GM21737 (cell line): ENCODE data around the gene MDM1.
A peak's percentile ranks its signal among the peaks of the same experiment; 100 is the strongest.

ENCODE experiments used
- ATAC-seq: cut with Tn5 transposase; IDR thresholded peaks from one replicate; pipeline ENCODE4 v1.9.1; 2021; ENCODE audit warnings: mild to moderate bottlenecking, moderate library complexity; ENCODE audit not compliant: unreplicated experiment

MDM1 gene

GRCh38 chr12:68331869-68332727 lies at the start of gene MDM1:
Gene MDM1, minus strand, starts transcription at chr12:68332362. Its CDS starts 117 bp downstream, at chr12:68332245.
- peak; percentile 95 for ATAC-seq

DNA sequence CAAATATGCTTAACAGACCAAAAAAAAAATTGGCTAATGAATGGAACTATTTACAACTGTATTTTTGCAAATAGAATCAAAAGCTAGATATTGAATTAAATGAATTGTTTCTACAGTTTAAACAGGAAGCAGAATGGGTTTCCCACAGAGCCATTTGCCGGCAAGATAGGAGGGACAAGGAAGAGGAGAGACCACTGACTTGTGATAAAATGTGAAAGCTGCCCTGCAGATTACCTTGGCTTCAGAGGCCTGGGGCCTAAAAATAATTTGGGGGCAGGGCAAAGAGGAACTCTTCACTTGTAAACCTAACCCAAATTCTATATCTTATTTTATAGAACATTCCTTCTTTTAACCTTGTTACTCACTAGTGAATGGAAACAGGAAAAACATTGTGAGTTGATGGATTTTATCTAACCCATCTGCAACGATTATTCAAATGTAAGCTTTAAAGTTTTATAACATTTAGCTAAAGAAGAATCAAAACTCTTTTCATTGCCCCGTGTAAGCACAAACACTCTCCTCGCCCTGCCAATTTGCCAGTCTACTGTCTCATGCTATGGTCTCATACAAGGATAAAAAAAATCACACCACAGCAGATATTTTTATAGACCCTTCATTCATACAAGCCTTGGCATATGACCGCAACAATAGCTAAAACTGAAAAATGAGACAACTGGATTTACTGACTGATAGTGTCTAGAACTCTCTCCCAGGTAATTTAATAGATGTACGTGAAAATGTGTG lies 49.5 kb upstream of the MDM1 start:
- no peak for ATAC-seq

GRCh38 chr12:68378872-68379606 lies 46.9 kb upstream of the MDM1 start:
- no peak for ATAC-seq

- no peak for ATAC-seq
Observed at GRCh38 chr12:68377881-68378280, 45.7 kb upstream of the MDM1 start.

GRCh38 chr12:68376901-68377300 lies 44.7 kb upstream of the MDM1 start:
- ATAC-seq = no peak

DNA sequence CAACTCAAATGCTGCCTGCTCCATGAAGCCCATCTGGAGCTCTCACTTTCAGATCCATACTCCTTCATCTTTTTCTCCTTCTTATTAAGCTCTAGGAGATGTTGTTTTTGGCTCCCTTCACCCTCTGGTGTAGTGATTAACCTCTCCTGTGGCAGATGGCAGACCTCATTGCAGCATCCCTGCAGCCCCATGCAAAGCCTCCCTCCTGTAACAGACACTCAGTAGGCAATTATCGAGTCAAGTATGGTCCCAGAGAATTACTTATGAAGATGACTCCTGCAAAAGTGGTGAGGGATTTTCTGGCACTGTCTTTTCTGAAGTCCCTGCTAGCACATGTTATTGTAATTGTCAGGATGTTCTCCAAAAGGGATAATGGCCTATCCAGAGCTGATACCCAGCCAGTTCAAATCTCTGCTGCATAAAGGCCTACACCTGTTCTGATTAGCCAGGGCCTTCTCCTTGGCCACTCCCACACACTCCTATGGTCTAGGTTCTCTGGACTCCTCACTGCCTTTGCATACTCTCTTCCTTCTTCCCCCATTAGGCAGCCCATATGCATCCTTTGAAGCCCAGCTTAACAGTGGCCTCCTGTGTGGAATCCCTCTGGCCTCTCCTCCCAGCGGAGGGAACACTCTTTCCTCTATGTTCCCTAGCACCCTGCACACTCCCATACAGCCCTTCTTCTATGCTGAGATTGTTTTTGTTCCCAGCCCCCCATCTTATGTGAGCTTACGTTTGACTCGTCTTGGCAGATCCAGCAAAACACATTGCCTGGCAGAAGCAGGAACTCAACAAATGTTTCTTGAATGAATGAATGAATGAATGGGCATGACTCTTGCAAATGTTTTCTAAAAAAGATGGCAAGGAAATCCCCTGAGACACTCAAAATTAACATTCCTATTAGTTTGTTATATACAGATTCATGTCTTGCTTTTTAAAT lies 43.9 kb upstream of the MDM1 start:
- ATAC-seq = no peak

GRCh38 chr12:68374307-68374982 lies 42.3 kb upstream of the MDM1 start:
- peak; percentile 97 for ATAC-seq

- ATAC-seq = no peak
Observed at GRCh38 chr12:68370667-68371066, 38.5 kb upstream of the MDM1 start.

GRCh38 chr12:68370006-68370590 lies 37.9 kb upstream of the MDM1 start:
- no peak for ATAC-seq

DNA sequence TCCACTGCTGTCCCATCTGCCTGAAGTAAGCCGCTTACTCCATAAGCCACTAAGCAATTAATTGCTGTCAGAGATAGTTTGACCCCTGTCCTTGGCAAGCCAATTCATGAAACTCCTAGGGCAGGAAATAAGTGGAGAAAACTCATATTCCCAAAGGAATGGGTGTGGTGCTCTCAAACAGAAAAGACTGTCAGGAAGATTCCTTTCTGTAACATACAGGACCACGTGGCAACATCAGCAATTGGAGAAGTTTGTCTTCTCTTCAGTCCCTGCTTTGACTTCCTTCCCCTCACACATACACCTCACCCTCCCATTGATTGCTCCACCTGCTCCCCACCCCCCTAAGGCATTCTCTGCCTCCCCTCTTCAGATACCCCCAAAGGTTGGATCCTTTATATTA lies 36.2 kb upstream of the MDM1 start:
- ATAC-seq = no peak

DNA sequence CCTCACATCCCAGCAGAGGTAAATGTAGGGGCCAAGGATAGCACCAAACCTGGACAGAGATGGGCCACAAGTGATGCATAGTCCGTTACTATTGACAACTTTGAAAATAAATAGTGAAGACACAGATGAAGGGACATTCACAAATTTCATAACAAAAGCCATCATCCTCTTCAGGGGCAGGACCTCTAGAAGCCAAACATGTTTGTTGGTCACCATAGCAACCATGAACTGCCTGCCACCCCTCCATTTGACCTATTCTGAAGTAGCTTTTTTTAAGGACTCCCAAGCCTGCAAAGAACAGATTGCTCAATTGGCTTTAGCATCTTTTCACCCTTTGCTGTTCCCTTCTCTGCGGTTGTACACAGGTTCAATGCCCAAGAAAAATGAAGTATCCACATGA lies 35.7 kb upstream of the MDM1 start:
- no peak for ATAC-seq

DNA sequence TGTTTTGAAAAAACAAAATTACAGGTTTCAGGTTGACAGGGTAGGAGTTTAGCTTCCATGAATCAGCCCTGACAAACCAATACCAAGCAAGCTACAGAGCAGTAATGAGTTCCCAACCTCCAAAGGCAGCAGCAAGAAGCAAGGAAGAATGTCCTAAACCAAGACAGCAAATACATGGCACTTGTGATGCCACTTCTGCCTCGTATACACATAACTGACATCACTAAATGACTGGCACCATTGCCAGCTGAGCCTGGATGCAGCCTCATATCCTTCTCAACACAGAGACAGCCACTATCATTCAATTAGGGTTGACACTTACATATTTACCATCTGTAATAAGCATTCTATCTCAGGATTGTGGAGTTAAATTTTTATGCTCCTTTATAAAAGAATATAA lies 35.0 kb upstream of the MDM1 start:
- ATAC-seq = no peak

GRCh38 chr12:68364893-68365725 lies 32.9 kb upstream of the MDM1 start:
- ATAC-seq = peak; percentile 87

- ATAC-seq = no peak
Observed at GRCh38 chr12:68364328-68364727, 32.2 kb upstream of the MDM1 start.

GRCh38 chr12:68361953-68362352 lies 29.8 kb upstream of the MDM1 start:
- ATAC-seq = no peak

DNA sequence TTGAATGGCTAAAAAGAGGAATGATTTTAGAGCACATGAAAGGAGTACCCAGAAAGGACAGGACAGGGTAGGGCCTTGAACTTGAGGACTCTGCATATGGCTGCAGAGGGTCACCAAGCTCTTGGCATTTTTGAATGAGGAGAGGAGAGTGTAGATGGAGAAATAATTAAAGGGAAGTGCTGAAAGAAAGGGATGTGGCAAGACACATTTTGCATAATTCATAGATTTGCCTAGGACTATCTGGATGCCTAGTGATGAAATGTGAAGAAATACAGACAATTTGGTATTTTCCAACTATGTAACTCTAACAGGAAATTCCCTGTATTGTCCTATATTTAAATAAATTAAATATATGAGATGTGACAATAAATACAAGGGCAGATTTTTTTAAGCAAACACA lies 27.5 kb upstream of the MDM1 start:
- ATAC-seq = no peak

DNA sequence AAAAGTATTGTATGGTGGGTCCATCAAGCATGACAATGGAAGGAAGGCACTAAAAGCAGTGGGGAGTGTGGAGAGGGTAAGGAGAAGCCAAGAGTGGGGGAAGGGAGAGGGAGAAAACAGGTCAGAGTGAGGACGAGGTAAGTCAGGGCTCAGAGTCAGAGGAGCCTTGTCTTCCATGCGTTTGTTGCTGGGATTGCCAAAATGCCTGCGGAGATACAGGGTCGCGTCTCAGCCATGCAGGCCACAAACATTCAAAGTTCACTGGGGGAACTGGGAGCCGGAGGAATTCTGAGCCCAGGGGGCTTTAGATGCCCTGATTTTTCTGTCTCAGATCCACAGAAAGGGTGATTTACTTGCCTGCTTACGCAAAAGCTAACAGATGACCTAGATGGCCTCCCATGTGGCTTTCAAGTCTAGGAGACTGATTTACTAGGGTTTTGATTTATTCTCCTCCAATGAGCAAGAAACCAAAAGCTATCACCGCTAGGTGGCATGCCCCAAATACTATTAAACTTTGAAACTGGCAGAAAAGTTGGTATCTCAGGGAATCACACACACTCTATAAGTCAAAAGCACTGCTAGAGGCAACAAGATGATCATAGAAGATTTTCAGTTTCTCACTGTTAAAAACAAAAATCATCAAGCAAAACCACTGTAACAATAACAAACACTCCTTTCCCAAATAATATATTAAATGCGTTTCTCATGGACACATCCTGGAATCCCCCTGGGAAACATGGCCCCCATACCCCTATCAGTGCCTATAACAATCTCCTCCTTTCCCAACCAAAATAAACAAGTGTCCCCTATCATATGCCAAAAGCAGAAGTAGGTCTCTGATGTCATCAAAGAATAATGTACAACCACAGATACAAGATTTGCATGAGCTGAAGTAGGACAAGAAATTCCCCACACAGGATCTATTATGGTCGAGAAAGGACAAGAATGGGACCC lies 26.6 kb upstream of the MDM1 start:
- ATAC-seq = peak; percentile 60
